NCI-H345 (cell line): Measurements from ENCODE around the gene MPP7.

ENCODE experiments used
- DNase-seq: peaks from one replicate; lab custom pipeline; 2025; lab: John Stamatoyannopoulos, UW

Gene MPP7

DNA sequence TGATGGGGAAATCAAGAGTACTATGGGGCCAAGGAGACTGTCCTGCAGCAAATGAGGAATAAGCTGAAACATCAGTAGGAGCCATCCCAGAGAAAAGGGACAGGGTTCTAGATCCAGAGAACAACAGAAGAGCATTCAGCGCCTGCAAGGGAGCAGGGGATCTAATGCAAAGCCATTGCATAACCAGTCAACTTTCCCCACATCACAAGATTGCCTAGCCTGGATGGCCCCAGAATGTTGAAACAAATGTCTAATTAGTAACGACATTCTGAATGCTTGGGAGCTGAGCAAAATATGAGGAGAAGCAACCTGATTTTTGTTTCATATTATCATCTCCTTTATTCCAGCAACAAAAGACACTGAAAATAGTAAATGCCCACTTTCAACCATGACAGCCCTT is 2.7 kb upstream of the MPP7 start:
- no peak for DNase-seq

DNA sequence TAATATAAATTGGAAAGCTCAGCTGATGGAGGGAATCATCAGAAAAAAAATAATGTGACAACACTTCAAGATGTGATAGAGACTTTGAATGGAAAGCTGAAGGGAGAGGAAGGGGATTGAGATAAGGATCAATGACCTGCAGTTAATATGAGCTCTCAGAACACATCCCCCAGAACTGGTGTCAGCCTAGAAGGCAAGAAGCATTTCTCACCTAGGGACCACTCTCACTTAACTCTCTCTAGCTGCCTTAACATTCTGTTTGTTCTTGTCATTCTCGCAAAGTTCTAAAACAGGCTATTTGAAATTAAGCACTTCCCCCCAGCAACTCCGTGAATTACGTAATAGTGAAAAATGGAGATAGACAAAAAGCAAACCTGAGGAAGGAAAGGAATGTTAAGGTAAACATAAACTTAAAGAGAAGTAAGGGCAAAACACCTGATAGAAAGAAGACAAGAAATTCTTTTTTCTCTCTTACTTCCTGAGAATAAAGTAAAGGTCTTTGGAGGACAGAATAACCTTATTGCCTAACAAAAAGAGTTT is 1.2 kb upstream of the MPP7 start:
- DNase-seq = no peak

DNA sequence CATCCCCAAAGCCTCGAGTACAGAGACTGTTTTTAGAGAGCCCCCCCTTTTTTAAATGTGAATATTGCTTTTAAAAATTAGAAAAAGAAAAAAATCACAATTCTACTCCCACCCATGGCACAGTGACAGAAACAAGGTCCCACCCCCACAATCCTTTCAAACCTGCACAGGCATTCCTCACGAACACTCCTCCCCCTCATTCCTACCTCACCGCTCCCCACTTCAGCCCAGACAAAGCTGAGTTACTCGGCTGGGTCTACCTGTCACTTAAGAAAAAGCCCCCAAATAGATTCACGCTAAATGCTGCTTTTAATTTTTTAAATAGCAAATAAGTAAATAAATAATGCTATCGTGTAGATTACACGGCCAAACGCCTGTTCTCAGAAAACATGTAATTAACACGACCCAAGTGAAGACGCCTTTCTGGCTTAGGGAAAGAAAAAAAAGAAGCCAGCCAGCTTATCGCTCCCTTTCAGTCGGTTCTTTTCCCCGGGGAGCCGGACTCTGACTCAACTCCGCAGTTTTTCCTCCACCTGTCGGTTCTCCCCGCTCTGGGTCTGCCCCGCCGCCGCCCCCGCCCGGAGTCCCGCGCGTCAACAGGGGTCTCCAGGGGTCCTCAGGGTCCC is 739 bp downstream of the MPP7 start:
- no peak for DNase-seq

DNA sequence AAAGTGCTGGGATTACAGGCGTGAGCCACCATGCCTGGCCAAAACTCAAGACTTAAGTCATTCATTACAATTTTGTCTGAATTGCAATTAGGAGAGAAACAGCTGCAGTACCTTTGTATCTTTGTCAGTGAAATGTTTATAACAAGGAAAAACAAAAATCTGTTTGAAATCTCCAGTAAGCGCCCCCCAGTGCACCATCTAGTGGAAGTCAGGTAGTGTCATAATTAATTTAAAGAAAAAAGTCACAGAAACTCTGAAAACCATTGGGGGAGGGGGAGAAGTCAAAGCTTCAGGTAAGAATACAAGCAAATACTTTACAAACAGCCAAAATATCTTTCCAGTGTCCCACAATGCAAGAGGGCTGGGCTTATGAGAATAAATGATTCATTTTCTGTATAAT is 2.8 kb downstream of the MPP7 start:
- DNase-seq = no peak

DNA sequence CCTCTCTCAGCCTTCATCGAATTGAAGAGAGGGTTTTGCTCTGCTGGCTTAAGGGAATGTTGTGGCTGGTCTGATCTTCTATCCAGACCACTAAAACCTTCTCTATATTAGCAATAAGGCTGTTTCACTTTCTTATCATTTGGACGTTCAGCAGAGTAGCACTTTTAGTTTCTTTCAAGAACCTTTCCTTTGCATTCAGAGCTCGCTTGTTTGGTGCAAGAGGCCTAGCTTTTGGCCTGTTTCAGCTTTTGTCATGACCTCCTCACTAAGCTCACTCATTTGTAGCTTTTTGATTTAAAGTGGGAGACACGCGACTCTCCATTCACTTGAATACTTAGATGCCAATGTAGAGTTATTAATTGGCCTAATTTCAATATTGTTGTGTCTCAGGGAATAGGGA is 3.9 kb downstream of the MPP7 start:
- no peak for DNase-seq

DNA sequence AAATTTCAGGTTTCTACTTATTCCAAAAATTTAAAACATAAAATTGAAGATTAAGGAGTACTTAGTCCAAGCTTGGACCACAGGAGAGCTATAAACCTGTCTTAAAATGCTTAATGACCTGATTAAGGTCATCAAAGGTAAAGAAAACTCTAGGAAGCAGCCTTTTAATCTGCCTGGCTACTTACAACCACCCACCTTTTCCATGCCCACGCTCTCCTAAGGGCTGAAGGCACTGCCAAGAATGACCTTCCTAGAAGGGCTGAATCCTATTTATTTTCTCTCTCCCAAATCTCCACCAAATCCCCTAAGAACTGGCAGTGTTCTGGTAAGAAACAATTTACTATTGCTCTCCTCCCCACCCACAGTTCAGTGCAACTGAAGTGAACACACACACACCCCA is 6.8 kb downstream of the MPP7 start:
- DNase-seq = no peak

DNA sequence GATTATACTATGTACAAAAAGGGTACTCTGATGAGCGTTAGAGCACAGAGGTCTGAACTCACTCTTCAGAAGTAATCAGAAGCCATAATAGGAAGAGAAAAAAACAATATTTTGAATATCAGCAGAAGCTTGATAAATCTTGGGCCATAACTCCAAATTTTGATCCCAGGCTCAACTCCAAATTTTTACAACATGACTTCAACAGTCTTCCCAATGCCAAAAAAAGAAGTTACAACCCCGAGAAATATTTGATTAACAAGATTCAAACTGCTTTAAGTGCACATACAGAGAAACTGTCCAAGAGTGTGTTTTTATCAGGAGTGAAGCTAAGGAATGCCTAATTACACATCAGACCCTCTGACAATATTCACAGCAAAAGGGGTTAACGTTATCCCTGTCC is 7.5 kb downstream of the MPP7 start:
- DNase-seq = no peak

DNA sequence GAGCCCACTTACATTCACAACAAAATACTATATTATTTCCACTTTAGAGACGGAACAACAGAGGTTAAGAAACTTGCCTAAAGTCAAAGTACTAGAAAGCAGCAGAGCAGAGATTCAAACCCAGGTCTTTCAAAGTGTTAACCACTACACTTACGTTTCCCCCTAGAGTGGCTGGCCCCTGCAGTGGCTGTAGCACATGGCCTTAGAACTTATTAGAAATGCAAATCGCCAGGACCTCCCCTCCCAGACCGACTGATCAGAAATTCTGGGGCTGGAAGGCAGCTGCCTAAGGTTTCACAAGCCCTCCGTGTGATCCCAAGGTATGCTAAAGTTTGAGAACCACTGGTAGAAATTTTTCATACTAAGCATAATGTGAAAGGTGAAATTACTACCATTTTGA is 8.1 kb downstream of the MPP7 start:
- DNase-seq = no peak

DNA sequence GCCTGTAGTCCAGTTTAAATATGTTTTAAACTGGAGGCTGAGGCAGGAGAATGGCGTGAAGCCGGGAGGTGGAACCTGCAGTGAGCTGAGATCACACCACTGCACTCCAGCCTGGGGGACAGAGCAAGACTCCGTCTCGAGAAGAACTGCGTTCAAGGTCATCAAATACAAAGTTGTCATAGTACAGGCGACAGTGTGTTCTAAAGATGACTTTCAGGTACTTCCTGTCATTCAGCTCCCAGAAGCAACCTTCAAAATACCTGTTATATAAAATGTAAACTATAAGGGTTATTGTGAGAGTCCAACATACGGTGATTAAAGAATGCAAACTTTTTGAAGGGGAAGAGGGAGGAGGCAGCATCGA is 8.7 kb downstream of the MPP7 start:
- DNase-seq = no peak

DNA sequence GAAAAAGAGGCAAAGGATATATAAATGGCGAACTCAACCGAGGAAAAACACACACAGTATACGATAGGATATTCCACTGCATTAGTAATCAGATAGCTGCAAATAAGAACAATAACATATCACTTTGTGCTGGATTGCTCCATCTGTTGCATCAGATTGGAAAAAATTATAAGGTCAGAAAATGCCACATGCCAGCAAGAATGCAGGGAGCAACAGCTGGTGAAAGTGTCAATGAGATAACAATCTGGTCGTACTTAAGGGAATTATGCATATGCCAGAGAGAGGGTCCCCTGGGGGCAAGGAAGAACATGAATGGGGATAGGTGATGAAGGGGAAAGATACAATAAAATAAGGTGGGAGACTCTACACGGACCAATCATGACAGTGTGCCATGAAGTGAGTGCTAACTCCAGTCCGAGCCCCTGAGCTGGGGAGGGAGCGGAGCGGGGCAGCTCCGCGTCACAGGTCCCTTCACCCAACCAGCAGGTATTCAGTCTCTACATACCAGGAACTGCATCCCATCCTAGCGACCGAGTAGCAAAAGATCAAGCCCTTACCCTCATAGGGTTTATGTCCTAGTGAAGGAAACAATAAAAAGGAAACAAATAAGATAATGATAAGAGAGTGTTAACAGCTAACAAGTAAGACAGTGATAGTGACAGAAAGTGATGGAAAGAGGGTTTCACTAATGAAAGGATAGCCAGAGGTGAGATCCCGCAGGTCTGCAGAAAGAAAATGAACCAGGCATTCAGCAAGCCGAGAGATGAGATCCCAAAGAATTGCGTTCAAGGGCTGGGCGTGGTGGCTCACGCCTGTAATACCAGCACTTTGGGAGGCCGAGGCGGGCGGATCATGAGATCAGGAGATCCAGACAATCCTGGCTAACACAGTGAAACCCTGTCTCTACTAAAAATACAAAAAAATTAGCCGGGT is 9.4 kb downstream of the MPP7 start:
- no peak for DNase-seq

DNA sequence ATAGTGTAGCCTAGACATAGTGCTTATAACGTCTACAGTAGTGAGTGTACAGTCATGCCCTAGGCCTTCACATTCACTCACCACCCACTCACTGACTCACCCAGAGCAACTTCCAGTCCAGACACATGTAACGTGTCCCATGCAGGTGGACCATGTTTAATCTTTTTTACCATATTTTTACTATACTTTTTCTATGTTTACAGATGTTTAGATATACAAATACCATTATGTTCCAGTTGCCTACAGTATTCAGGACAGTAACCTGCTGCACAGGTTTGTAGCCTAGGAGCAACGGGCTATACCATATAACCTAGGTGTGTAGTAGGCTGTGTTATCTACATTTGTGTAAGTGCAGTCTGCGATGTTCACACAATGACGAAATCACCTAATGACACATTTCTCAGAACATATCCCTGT is 11.0 kb downstream of the MPP7 start:
- DNase-seq = no peak

DNA sequence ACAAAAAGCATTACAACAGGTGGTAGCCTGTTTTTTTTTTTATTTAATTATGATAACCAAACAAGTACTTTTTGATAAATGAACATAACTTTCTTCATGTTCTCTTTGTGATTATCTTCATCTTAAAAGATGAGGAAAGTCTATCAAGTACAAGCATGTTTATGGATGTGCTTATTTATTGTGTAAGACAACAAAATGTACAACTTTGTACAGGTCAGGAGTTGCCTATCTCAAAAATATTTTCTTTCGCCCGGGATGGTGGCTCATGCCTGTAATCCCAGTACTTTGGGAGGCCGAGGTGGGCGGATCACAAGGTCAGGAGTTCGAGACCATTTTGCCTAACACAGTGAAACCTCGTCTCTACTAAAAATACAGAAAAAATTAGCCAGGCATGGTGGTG is 17.0 kb downstream of the MPP7 start:
- DNase-seq = no peak

DNA sequence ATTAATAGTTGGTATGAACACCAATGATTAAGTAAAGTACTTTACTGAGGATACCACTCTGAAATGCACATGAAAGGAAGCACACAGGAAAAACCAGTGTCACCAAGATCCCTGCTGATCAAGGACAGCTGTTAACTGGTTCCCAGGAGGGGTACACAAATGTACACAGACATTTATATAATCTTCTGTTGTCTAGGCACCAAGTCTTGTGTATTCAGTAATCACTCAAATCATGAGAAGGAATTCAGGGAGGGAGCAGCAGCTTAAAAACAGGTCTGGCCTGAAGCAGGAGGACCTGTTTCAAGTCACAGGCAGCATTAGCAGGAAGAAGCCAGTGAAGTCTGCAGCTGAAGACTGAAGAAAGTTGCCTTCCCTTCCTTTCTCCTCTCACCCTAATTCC is 18.7 kb downstream of the MPP7 start:
- no peak for DNase-seq

DNA sequence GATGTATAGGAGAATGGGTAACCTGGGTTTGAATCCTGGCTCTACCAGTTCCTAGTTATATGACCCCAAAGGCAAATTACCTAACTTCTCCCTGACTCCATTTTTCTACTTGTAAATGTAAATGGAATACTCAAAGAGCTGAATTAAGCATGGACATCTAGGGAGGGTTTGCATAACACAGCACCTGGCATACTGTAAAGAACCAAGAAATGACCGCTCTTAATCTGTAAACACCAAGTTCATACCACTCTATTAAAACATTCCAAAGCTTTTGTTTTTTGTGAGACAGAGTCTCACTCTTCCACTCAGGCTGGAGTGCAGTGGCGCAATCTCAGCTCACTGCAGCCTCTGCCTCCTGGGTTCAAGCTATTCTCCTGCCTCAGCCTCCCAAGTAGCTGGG is 19.6 kb downstream of the MPP7 start:
- DNase-seq = no peak

DNA sequence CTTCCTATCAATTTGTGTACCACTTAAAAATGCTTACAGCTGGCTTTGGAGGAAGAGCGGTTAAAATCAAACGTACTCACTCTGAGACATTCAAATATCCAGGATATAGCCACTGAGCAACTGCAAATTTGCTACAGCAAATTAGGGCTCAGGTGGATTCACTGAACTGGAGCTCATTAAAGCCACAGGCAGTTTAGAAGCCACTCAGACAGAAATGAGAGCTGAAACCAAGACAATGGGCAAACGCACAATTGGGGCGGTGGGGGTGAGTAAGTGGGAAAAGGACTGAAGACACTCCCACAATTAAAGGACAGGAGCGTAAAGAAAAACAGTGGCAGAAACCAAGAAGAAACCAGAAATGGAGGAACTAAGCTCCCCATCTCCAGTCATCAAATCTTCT is 20.5 kb downstream of the MPP7 start:
- DNase-seq = no peak

DNA sequence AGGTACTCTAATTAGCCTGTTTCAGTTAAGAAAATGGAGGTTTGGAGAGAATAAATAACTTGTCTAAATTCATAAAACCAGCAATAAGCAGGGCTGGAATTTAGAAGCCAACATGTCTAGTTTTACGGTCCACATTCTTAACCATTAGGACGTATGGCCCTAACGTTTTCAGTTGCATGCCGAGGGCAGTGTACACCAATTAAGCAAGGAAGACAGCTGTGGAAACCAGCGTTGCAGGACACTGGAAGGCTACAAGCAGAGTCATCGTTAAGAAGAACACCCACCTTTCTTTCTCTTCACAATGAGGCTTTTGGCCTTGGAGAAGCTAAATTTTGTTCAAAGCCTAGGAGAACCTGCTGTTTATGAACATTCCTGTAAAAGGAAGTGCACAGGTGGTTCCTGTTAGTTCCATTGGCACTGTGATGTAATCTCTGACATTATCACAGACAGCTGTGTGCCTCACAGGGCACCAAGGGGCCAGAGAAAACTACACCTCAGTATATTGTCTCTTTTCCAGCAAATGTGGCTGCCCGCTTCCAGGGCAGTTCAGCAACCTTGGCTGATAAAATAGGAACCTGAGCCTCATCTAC is 21.0 kb downstream of the MPP7 start:
- DNase-seq = no peak

DNA sequence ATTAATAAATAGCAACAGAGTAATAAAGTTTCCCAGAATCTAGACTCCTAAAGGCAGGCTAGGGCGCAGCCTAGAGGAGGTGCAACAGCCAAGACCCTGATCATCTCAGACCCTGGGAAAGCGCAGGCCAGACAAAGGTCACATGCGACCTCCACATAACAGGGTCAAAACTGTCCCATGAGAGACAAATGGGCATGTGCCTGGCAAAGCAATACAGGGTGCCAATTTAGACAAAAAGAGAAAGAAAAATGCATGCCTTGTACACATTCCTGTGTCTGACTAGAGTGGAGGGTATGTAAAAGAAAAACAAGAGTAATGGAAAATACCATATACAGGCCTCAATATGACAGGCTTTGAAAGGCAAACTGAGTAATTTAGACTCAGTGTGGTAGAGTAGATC is 22.2 kb downstream of the MPP7 start:
- no peak for DNase-seq

DNA sequence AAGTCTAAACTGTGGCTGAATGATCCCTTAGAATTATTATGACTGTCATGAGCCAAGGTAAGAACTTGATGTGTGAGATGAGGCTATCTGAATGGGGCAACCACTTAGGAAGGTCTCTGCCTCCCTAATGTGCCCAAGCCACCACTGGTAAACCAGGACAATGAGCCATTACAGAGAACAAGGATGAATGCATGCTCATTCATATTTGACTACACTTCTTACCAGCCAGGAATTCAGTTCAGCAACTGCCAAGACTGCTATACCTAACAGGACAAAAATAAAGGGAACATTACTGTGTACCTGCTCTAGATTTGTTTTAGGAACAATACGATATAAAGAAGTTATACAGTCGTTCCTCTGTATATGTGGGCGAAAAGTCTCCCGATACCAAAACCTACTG is 23.0 kb downstream of the MPP7 start:
- DNase-seq = no peak

DNA sequence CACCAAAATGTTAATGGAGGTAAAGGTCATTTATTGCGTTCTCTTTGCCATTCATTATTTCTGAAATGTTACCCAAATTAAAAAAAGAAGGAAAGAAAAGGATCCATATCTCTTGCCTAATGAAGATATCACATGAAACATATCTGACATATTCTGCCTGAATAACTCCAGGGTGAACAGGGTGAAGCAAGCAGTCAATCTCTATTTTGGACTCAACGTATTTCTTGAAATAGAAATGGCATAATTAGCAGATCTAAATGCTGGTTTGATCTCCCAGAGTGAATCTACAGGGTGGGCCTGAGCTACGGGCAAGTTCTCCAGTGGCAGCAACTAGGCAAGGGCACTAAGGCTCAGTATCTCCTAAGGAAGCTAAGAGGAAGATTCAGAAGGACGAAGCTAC is 24.0 kb downstream of the MPP7 start:
- no peak for DNase-seq

DNA sequence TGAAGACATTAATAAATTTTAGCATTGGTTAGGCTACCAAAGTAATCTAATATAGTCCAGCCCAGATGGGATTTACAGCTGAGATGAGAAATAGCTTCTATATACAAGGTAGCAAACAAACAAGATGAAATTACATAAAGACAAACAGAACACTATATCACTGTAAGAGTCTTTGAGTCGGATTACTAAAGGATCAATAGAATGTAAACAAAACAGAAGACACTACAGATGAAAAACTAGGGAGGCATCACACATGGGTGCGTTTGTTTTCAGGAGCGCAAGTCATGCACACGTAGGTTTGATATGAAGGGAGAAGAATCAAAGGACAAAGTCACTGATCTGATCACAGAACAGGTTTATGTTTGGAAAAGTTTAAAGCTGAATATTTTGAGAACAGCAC is 26.5 kb downstream of the MPP7 start:
- peak; percentile 21 for DNase-seq

DNA sequence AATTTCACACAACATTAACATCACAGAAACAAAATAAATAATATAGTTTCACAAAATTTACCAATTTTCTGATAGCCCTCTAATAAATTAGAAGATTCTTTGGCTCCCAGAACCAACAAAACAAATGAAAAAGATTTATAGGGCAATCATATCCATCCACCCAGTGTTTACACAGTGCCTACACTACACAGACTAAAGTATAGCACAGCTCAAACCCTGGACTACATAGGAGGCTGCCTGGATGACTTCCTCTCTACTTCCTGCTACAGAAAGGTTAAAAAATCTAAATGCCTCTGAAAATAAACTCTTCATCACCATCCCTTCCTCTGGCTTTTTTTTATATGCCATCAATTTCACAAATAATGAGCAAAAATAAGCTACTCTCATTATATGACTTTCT is 28.4 kb downstream of the MPP7 start:
- DNase-seq = no peak

DNA sequence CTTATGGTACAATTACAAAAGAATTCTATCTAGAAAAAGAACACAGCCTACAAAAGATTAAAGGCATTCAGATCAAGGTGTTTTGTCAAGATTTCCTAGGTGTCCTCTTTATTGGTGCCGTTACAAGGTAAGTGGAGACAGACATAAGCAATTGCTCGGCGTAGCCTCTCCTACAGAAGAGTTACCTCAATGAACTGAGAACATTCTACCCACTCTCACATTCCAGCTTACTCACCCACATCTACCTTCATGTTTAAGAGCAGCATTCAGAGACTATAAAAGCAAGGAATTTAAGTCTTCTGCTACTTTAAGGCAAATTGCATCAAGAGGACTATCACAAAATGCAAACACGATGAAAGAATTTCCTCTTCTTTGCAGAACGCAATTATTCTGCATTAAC is 29.5 kb downstream of the MPP7 start:
- DNase-seq = no peak

DNA sequence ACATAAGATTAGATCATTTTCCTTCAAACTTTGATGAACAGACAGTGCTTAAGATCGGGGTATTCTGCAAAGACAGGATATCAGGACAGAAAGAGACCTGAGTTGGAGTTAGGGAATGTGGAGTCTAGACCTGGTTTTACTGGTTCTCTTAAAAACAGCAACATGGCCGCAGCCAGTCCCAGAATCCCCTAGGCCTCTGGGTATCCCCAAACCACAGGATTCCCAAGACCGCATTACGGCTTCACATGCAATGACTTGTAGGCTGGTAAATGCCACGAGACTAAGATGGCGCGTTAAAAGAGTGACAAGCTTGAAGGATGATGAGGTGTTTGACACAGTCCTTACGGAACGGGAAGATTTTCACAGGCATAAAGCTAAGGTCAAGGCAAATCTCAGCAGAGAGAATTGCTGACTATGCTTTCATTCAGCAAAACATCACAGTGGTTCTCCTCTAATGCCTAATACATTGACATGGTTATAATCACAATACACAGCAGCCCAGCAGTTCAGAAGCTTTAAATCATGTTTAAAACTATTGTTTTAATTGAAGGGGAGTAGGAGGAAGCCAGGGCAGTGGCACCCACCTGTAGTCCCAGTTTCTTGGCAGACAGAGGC is 32.9 kb downstream of the MPP7 start:
- DNase-seq = no peak
